Heart right ventricle (tissue), 16 donors: Measurements from ENCODE around the gene FUBP3. TPM values are rescaled to one million over a fixed set of nuclear protein-coding genes. Genes with fewer than 3 reads are reported as not detected.

ENCODE experiments used
- ATAC-seq, 8 donors: fragments of 200-7000 bp; cut with Tn5 transposase; one replicate each; pipeline ENCODE4 v1.9.1; 2020; ENCODE audit warnings: mild to moderate bottlenecking in 8 of 8, moderate library complexity in 8 of 8, moderate number of reproducible peaks in 1 of 8
- DNase-seq, 2 donors: peaks; one replicate each; pipeline ENCODE4 v3.0.0-alpha.2; 2020
- H3K27ac ChIP-seq, 10 donors: fragments of 200-600 bp; sonication (generic) in 2 of 10; one replicate each; pipeline versions ENCODE4 v1.5.0 to v1.8.0; 2020 to 2022; ENCODE audit warnings: mild to moderate bottlenecking in 3 of 10
- H3K27me3 ChIP-seq, 7 donors: fragments of 200-600 bp; one replicate each; pipeline ENCODE4 v1.8.0; 2021 to 2022; ENCODE audit warnings: mild to moderate bottlenecking in 2 of 7
- H3K36me3 ChIP-seq, 9 donors: fragments of 200-600 bp; sonication (generic) in 1 of 9; one replicate each; pipeline versions ENCODE4 v1.5.0 to v1.8.0; 2020 to 2022; ENCODE audit warnings: mild to moderate bottlenecking in 2 of 9
- H3K4me1 ChIP-seq, 9 donors: fragments of 200-600 bp; sonication (generic) in 1 of 9; one replicate each; pipeline versions ENCODE4 v1.5.0 to v1.8.0; 2020 to 2022; ENCODE audit warnings: mild to moderate bottlenecking in 4 of 9
- H3K4me3 ChIP-seq, 10 donors: fragments of 200-600 bp; sonication (generic) in 2 of 10; one replicate each; pipeline versions ENCODE4 v1.5.0 to v1.8.0; 2020 to 2022; ENCODE audit warnings: mild to moderate bottlenecking in 7 of 10, moderate library complexity in 2 of 10
- H3K9me3 ChIP-seq, 11 donors: fragments of 200-600 bp in 10 of 11; sonication (generic) in 2 of 11; one replicate each; pipeline versions ENCODE4 v1.5.0 to v1.8.0; 2013 to 2022; ENCODE audit warnings: mild to moderate bottlenecking in 2 of 11, control low read depth in 1 of 11, moderate library complexity in 1 of 11
- CTCF ChIP-seq, 9 donors: fragments of 200-600 bp; sonication (generic) in 2 of 9; IDR thresholded peaks; one replicate each; pipeline versions ENCODE4 v1.5.0 to v1.8.0; 2021 to 2022; ENCODE audit warnings: antibody characterized with exemption in 9 of 9, mild to moderate bottlenecking in 5 of 9, moderate library complexity in 1 of 9
- WGBS, 2 donors: extraction: QIAGEN DNeasy Blood & Tissue Kit; methylation state at CpG; one replicate each; pipeline ENCODE4 v1.1.7; 2013; ENCODE audit warnings: inconsistent platforms in 1 of 2; 5-methylcytosine and 5-hydroxymethylcytosine counted together
- intact Hi-C, 10 donors: fragments of 100-400 bp; cut with DNase I; formaldehyde crosslinking; loops; one replicate each; pipeline versions ENCODE4 v1.11.1 to v1.14.2; 2022
- polyA plus RNA-seq, 2 donors: library from polyadenylated mRNA; stranded (reverse); fragments of 200-250 nt; gene quantifications; one replicate each; pipeline ENCODE4 v1.2.3, GENCODE V29; 2013
- total RNA-seq, 10 donors: library from RNA; stranded (reverse); fragmentation: NEBNext Ultra II Directional in 3 of 10; extraction: Animal tissue kit (Norgen Biotek cat#: 25700) in 3 of 10; gene quantifications; one replicate each; pipeline versions ENCODE4 v1.2.1 to v1.2.4, GENCODE V29; 2021 to 2023
- donor health status: Arrhythmogenic right ventricular cardiomyopathy.
- donor health status: ischemic (EF 13 %, LVEDD 7.1; RV severe dilation, severe dysfunction).
- donor health status: healthy with polysubstance abuse.
- donor health status: DM: no; HTN: yes; CAD: no.
- donor health status: DM: no; HTN: no; CAD: no.
- donor health status: ischemic (EF 25% LVEDD 6.9; RV normal size, moderate dysfunction).
- donor health status: ischemic (EF 25% LVEDD 5.7; RV mildly dilated, moderate dysfunction).
- donor health status: healthy.
- donor health status: DM: yes; HTN: yes; CAD: no.
- donor health status: Ischemic cardiomyopathy.
- donor health status: ischemic (EF 35%, LVEDD 5.7; RV mildly dilated, moderate dysfunction).
- donor health status: nonischemic (EF 11% LVEDD 7.7; RV severe dilation, severe dysfunction).
- donor health status: DM: yes; HTN: yes; CAD: no.
- donor health status: PGD.
- donor health status: ischemic (EF 29% LVEDD 5.4; RV normal size, mild dysfunction).
- donor health status: nonischemic (EF 23%, LVEDD 6.1; RV moderate dilation, normal function).

FUBP3 gene
- total and polyA plus RNA-seq, 12 donors, result 16.8 to 40.3 (median 26.9) TPM

GRCh38 chr9:130630506-130631330 lies 51.3 kb downstream of the FUBP3 start:
- peaks cover 3 to 53% (median 35%) of the 10 kb centered on the region in 9 donors for H3K4me1 ChIP-seq
- ATAC-seq, result peak; percentile 79 to 90 (median 86)
- no peaks in the 10 kb centered on the region for H3K9me3 ChIP-seq
- 66 to 75% methylated on average over 27 of the region's 27 CpGs for WGBS, 2 donors
- intact Hi-C loops, result no loop called here
- H3K36me3 ChIP-seq, result peaks cover 0 to 100% (median 35%) of the 10 kb centered on the region in 9 donors
- H3K27me3 ChIP-seq, result no peaks in the 10 kb centered on the region
- no peak overlapping the region for H3K4me3 ChIP-seq
- peak; percentile 77 to 79 for DNase-seq
- TF ChIP-seq CTCF (IDR thresholded peaks at IDR 0.05), result no peak
- H3K27ac ChIP-seq, result peak overlapping the region in 6 of 10 donors; percentile 18 to 65 (median 40)

- Histone ChIP-seq H3K9me3 (no peaks in the 10 kb centered on the region), H3K4me3 (no peak overlapping the region), H3K4me1 (peaks cover 3 to 47% (median 30%) of the 10 kb centered on the region in 9 donors), H3K27ac (peak overlapping the region in 4 of 10 donors; percentile 26 to 65 (median 37)), H3K36me3 (peaks cover 0 to 100% (median 42%) of the 10 kb centered on the region in 9 donors), H3K27me3 (no peaks in the 10 kb centered on the region)
- intact Hi-C loops, result no loop called here
- DNase-seq (no peak), ATAC-seq (no peak)
- 76 to 84% methylated on average over 22 of the region's 22 CpGs for WGBS, 2 donors
- peak in 1 of 9 donors; percentile 15 for TF ChIP-seq CTCF (IDR thresholded peaks at IDR 0.05)
Measured at GRCh38 chr9:130631331-130632080, 52.1 kb downstream of the FUBP3 start.

DNA sequence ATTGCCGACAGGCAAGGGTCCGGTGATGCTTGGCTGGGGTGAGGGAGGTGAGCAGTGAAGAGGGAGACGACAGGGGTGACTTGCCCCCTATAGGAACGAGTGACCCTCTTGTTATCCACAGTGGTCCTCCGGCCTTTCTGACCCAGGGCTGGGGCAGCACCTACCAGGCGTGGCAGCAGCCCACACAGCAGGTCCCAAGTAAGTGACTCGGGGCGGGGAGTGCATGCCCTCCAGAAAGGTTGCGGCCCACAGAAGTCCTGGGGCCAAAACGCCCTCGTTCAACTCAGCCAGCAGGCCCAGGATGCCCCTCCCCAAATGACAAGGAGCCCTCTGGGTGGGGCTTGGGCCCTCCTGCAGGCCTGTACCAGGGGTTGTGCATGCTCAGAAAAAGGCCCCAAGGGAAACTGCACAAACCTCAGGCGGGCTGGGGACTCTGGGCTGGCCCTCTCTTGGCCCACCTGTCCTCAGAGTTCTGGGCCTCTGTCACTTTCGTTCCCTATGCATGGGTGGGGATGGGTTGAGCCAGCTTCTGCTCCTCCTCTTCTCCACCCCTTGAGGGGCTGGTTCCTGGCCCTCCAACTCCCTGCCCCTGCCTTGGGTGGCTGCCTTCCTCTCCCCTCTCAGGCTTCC lies 52.8 kb downstream of the FUBP3 start:
- intact Hi-C loops, result no loop called here
- Histone ChIP-seq H3K27ac (no peak overlapping the region), H3K36me3 (peaks cover 0 to 100% (median 49%) of the 10 kb centered on the region in 9 donors), H3K9me3 (no peaks in the 10 kb centered on the region), H3K27me3 (no peaks in the 10 kb centered on the region), H3K4me1 (peaks cover 3 to 45% (median 26%) of the 10 kb centered on the region in 9 donors), H3K4me3 (no peak overlapping the region)
- WGBS, 2 donors, result 88 to 92% methylated on average over 13 of the region's 13 CpGs
- no peak for TF ChIP-seq CTCF (IDR thresholded peaks at IDR 0.05)
- DNase-seq (no peak), ATAC-seq (no peak)

GRCh38 chr9:130632841-130633240 lies 53.5 kb downstream of the FUBP3 start:
- intact Hi-C loops, result no loop called here
- ATAC-seq, result no peak
- Histone ChIP-seq H3K36me3 (peaks cover 0 to 99% (median 51%) of the 10 kb centered on the region in 9 donors), H3K9me3 (no peaks in the 10 kb centered on the region), H3K4me1 (peaks cover 3 to 42% (median 25%) of the 10 kb centered on the region in 9 donors), H3K4me3 (no peak overlapping the region), H3K27me3 (no peaks in the 10 kb centered on the region), H3K27ac (no peak overlapping the region)
- no peak for DNase-seq
- no peak for TF ChIP-seq CTCF (IDR thresholded peaks at IDR 0.05)
- WGBS, 2 donors, result 95 to 99% methylated on average over 7 of the region's 7 CpGs
